Dendritic cell treated with granulocyte-macrophage colony-stimulating factor and Interleukin-4, amounts not matched to agents 40 ng/mL and 50 ng/mL, for 4 days (primary cell): ENCODE measurements around the gene NSRP1.

Source experiments
- H3K27ac Mint-ChIP-seq: one replicate; pipeline ENCODE4 v1.8.0; 2022; ENCODE audit warnings: mild to moderate bottlenecking, mixed read lengths
- H3K27me3 Mint-ChIP-seq: one replicate; pipeline ENCODE4 v1.8.0; 2022; ENCODE audit warnings: mild to moderate bottlenecking, mixed read lengths
- H3K36me3 Mint-ChIP-seq: one replicate; pipeline ENCODE4 v1.8.0; 2022; ENCODE audit warnings: low read depth, mixed read lengths
- H3K4me1 Mint-ChIP-seq: one replicate; pipeline ENCODE4 v1.8.0; 2022; ENCODE audit warnings: low read depth, mixed read lengths
- H3K4me3 Mint-ChIP-seq: one replicate; pipeline ENCODE4 v1.8.0; 2022; ENCODE audit warnings: mild to moderate bottlenecking, moderate library complexity, mixed read lengths
- H3K9me3 Mint-ChIP-seq: one replicate; pipeline ENCODE4 v1.8.0; 2022; ENCODE audit warnings: mixed read lengths
- intact Hi-C: fragments of 100-400 bp; cut with micrococcal nuclease; formaldehyde crosslinking; loops from one replicate; pipeline ENCODE4 v1.15.0; 2022

Gene NSRP1

GRCh38 chr17:30210366-30210765 lies 93.8 kb downstream of the NSRP1 start:
- Mint-ChIP-seq H3K4me3 (no peak overlapping the region), H3K9me3 (no peaks in the 10 kb centered on the region), H3K36me3 (no peaks in the 10 kb centered on the region), H3K4me1 (peaks cover 12% of the 10 kb centered on the region), H3K27ac (no peak overlapping the region), H3K27me3 (peaks cover 33% of the 10 kb centered on the region)
- intact Hi-C loops = no loop called here

DNA sequence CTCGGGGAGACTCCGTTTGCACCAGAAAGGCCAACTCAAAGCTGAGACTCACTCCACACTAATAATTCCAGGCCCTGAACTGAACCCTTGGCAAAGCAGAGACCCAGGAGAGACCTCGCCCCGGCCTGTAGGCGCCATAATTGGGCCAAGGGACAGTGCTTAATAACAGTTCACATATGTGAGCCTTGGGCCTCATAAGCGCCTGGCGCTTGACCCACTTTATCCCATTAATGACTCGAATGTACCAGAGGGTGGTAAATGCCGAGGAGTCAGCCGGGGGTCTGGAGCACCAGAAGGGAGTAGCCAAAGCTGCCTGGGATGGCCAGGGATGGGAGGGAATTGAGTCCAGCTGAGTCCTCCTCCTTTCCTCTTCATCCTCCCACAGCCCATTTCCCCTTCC lies 94.3 kb downstream of the NSRP1 start:
- peaks cover 12% of the 10 kb centered on the region for H3K4me1 Mint-ChIP-seq
- no peak overlapping the region for H3K27ac Mint-ChIP-seq
- peaks cover 29% of the 10 kb centered on the region for H3K27me3 Mint-ChIP-seq
- no peaks in the 10 kb centered on the region for H3K36me3 Mint-ChIP-seq
- H3K4me3 Mint-ChIP-seq = no peak overlapping the region
- no peaks in the 10 kb centered on the region for H3K9me3 Mint-ChIP-seq
- intact Hi-C loops = no loop called here

GRCh38 chr17:30211371-30211770 lies 94.8 kb downstream of the NSRP1 start:
- Mint-ChIP-seq H3K36me3 (no peaks in the 10 kb centered on the region), H3K27me3 (peaks cover 24% of the 10 kb centered on the region), H3K9me3 (no peaks in the 10 kb centered on the region), H3K4me3 (no peak overlapping the region), H3K27ac (no peak overlapping the region), H3K4me1 (peaks cover 12% of the 10 kb centered on the region)
- intact Hi-C loops = no loop called here

DNA sequence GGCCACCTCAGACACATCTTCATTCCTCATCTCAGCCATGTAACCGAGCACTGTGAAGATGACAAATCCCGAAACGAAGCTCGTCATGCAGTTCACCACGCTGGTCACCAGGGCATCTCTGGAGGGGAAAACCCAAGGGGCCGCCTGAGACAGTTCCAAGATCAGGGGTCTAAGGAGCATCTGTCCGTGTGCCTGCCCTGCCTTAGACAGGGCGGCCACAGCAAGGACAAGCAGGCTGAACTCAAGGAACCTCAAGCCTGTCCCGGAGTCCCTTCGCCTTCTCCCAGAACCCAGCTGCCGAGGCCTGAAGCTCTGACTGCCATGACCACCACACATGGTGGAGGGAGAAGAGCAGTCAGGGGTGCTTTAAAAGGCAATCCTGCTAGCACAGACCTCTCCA lies 96.1 kb downstream of the NSRP1 start:
- peaks cover 14% of the 10 kb centered on the region for H3K27me3 Mint-ChIP-seq
- H3K4me1 Mint-ChIP-seq = peaks cover 8% of the 10 kb centered on the region
- intact Hi-C loops = no loop called here
- no peaks in the 10 kb centered on the region for H3K36me3 Mint-ChIP-seq
- no peaks in the 10 kb centered on the region for H3K9me3 Mint-ChIP-seq
- no peak overlapping the region for H3K27ac Mint-ChIP-seq
- no peak overlapping the region for H3K4me3 Mint-ChIP-seq

GRCh38 chr17:30217054-30217453 lies 100.4 kb downstream of the NSRP1 start:
- Mint-ChIP-seq H3K27me3 (peaks cover 1% of the 10 kb centered on the region), H3K9me3 (no peaks in the 10 kb centered on the region), H3K27ac (no peak overlapping the region), H3K4me3 (no peak overlapping the region), H3K4me1 (no peaks in the 10 kb centered on the region), H3K36me3 (no peaks in the 10 kb centered on the region)
- intact Hi-C loops = no loop called here

- intact Hi-C loops = no loop called here
- Mint-ChIP-seq H3K4me3 (no peak overlapping the region), H3K4me1 (no peaks in the 10 kb centered on the region), H3K27ac (no peak overlapping the region), H3K36me3 (no peaks in the 10 kb centered on the region), H3K9me3 (no peaks in the 10 kb centered on the region), H3K27me3 (peaks cover 1% of the 10 kb centered on the region)
Observed at GRCh38 chr17:30217746-30218245, 101.2 kb downstream of the NSRP1 start.

- intact Hi-C loops = no loop called here
- Mint-ChIP-seq H3K36me3 (no peaks in the 10 kb centered on the region), H3K4me1 (no peaks in the 10 kb centered on the region), H3K27me3 (no peaks in the 10 kb centered on the region), H3K27ac (no peak overlapping the region), H3K9me3 (no peaks in the 10 kb centered on the region), H3K4me3 (no peak overlapping the region)
Observed at GRCh38 chr17:30218799-30219198, 102.2 kb downstream of the NSRP1 start.

DNA sequence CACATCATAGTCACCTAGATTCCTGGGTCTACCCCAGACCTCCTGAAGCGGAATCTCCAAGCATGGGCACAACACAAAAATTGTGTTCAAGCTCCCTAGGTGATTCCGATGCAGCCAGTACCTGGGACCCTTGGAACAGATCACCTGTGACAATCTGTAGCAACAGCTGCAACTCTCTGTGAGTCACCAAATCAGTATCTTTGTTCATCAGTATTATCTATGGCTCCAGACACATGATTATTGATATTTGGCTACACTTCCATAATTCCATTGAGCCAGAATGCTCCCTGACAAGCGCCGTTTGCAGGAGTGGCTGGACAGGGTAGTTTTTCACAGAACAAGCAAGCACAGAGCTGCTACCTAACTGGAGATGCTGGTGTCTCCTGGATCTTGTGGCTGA lies 102.7 kb downstream of the NSRP1 start:
- intact Hi-C loops = no loop called here
- H3K27ac Mint-ChIP-seq = no peak overlapping the region
- no peaks in the 10 kb centered on the region for H3K4me1 Mint-ChIP-seq
- H3K27me3 Mint-ChIP-seq = no peaks in the 10 kb centered on the region
- H3K9me3 Mint-ChIP-seq = no peaks in the 10 kb centered on the region
- no peaks in the 10 kb centered on the region for H3K36me3 Mint-ChIP-seq
- H3K4me3 Mint-ChIP-seq = no peak overlapping the region

DNA sequence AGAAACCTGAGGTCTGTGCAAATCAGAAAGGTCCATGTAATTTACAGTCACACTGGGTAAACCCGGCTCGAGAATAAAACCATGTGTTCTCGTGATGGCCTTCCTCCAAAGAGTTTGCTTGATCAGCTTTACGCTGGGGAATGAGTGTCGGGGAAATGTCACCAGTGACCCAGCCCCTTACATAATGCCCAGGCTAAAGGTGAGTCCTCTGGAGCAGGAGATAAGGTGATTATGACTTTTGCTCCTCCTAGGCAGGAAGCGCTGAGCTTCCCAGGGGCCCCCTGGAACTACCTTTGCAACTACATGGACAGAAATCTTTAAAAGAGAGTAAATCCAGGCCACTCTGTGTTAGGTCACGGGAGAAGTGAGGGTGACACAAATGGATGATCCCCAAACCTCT lies 103.2 kb downstream of the NSRP1 start:
- no peaks in the 10 kb centered on the region for H3K9me3 Mint-ChIP-seq
- intact Hi-C loops = no loop called here
- H3K27ac Mint-ChIP-seq = no peak overlapping the region
- H3K27me3 Mint-ChIP-seq = no peaks in the 10 kb centered on the region
- H3K4me3 Mint-ChIP-seq = no peak overlapping the region
- H3K4me1 Mint-ChIP-seq = no peaks in the 10 kb centered on the region
- H3K36me3 Mint-ChIP-seq = no peaks in the 10 kb centered on the region

DNA sequence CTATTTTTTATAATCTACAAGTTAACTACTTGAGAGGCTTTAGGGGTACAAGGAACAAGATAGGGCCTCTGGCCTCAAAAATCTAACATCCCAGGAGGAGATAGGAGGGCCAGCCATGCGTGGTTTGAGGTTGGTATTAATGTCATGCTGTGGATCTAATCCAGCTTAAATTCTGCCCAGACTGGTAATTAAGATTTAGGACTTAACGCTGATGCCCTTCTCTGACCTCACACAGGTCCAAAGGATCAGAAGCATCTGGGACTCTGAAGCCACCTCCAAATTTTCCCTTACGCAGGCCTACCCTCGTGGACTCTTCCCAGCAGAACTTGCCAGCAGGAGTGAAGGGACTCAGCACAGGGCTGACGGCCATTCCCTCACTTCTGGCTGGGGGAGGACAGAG lies 103.8 kb downstream of the NSRP1 start:
- H3K9me3 Mint-ChIP-seq = no peaks in the 10 kb centered on the region
- H3K36me3 Mint-ChIP-seq = no peaks in the 10 kb centered on the region
- H3K4me1 Mint-ChIP-seq = no peaks in the 10 kb centered on the region
- no peak overlapping the region for H3K4me3 Mint-ChIP-seq
- H3K27me3 Mint-ChIP-seq = peaks cover 2% of the 10 kb centered on the region
- intact Hi-C loops = no loop called here
- H3K27ac Mint-ChIP-seq = no peak overlapping the region

DNA sequence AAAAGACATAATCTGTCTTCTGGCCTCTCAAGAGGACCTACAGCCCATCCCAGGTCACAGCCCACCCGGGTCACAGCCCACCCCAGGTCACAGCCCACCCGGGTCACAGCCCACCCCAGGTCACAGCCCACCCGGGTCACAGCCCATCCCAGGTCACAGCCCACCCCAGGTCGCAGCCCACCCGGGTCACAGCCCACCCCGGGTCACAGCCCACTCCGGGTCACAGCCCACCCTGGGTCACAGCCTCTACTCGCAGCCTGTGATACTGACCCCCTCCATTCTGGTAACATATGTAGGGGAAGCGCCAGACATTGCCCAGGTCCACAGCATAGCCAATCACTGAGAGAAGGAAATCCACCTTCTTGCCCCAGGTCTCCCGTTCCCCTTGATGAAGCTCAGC lies 104.7 kb downstream of the NSRP1 start:
- Mint-ChIP-seq H3K4me1 (no peaks in the 10 kb centered on the region), H3K9me3 (no peaks in the 10 kb centered on the region), H3K27ac (no peak overlapping the region), H3K4me3 (no peak overlapping the region), H3K27me3 (peaks cover 2% of the 10 kb centered on the region), H3K36me3 (no peaks in the 10 kb centered on the region)
- intact Hi-C loops = no loop called here

- intact Hi-C loops = no loop called here
- Mint-ChIP-seq H3K36me3 (no peaks in the 10 kb centered on the region), H3K4me3 (no peak overlapping the region), H3K9me3 (no peaks in the 10 kb centered on the region), H3K27ac (no peak overlapping the region), H3K27me3 (peaks cover 4% of the 10 kb centered on the region), H3K4me1 (no peaks in the 10 kb centered on the region)
Observed at GRCh38 chr17:30222251-30222650, 105.6 kb downstream of the NSRP1 start.

- no peaks in the 10 kb centered on the region for H3K36me3 Mint-ChIP-seq
- H3K4me1 Mint-ChIP-seq = no peaks in the 10 kb centered on the region
- H3K9me3 Mint-ChIP-seq = no peaks in the 10 kb centered on the region
Observed at GRCh38 chr17:30222721-30223175, 106.1 kb downstream of the NSRP1 start.

DNA sequence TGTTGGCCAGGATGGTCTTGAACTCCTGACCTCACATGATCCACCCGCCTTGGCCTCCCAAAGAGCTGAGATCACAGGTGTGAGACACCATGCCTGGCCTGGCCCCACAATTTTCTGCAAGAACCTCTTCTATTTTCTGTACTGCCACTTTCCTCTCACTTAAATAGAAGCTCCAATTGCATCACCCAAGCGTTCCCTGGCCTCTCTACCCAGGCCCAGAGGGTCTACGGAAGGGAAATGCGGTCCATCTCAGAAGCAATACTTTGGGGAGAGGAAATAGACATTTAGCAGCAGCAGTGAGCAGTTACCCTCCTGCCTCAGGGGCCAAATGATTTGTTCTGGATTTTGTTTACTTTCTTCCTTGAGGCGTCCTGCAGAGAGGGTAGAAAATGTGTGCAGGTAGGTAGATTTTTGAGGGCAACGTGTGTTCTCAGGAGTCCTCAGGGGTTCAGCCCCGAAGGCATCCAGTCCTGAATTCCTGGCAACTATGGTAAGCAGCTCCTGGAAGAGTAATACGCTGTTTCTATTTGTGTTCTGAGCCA lies 107.9 kb downstream of the NSRP1 start:
- intact Hi-C loops = no loop called here
- peaks cover 4% of the 10 kb centered on the region for H3K27me3 Mint-ChIP-seq
- H3K36me3 Mint-ChIP-seq = no peaks in the 10 kb centered on the region
- no peak overlapping the region for H3K4me3 Mint-ChIP-seq
- peaks cover 11% of the 10 kb centered on the region for H3K4me1 Mint-ChIP-seq
- H3K9me3 Mint-ChIP-seq = no peaks in the 10 kb centered on the region
- no peak overlapping the region for H3K27ac Mint-ChIP-seq

More at GRCh38 chr17:30222721-30223175, 106.1 kb downstream of the NSRP1 start:
- no peak overlapping the region for H3K4me3 Mint-ChIP-seq
- intact Hi-C loops = no loop called here
- H3K27ac Mint-ChIP-seq = no peak overlapping the region
- peaks cover 4% of the 10 kb centered on the region for H3K27me3 Mint-ChIP-seq

DNA sequence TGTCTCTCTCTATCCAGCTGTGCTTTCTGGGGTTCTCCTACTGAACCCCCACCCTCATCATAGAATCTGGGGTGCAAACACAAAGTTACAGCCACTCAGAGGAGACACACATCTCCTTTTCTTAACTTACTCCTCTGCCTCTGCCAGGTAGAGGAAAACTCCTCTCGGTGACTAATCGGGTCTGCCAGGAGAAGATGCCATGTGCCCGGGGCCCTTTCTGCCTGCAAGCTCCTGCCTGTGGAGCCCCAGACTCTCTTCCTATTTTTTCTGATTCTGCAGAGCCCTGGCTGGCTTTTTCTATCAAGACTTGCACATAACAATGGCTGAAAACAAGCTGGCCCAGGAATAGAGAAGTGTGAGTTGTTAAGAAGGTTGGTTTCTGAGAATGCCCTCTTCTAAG lies 108.5 kb downstream of the NSRP1 start:
- Mint-ChIP-seq H3K9me3 (no peaks in the 10 kb centered on the region), H3K4me3 (no peak overlapping the region), H3K36me3 (no peaks in the 10 kb centered on the region), H3K27ac (no peak overlapping the region), H3K4me1 (peaks cover 16% of the 10 kb centered on the region), H3K27me3 (peaks cover 4% of the 10 kb centered on the region)
- intact Hi-C loops = no loop called here
